OCI-LY1 (cell line): ENCODE measurements around the gene DOCK4.

Experiments
- H2AFZ ChIP-seq: fragments of 200-600 bp; sonication (generic), shearing (Covaris generic); 2 replicates; pipeline ENCODE4 v1.6.0; 2014; ENCODE audit warnings: antibody characterized with exemption, mild to moderate bottlenecking, low read length
- H3F3A ChIP-seq: fragments of 200-600 bp; sonication (generic), shearing (Covaris generic); 2 replicates; pipeline ENCODE4 v1.6.0; 2014; ENCODE audit warnings: mild to moderate bottlenecking, antibody characterized with exemption, low read length, moderate library complexity; ENCODE audit not compliant: insufficient read depth
- H3K27ac ChIP-seq: fragments of 200-600 bp; sonication (generic); 2 replicates; pipeline ENCODE4 v1.5.1; 2014; ENCODE audit warnings: low read length, mixed run types, mild to moderate bottlenecking, low read depth; ENCODE audit not compliant: poor library complexity, severe bottlenecking
- H3K27me3 ChIP-seq: fragments of 200-600 bp; sonication (generic); 2 replicates; pipeline ENCODE4 v1.6.0; 2014; ENCODE audit warnings: antibody characterized with exemption, mild to moderate bottlenecking, low read length, moderate library complexity; ENCODE audit not compliant: insufficient read depth
- H3K36me3 ChIP-seq: fragments of 200-600 bp; sonication (generic); 2 replicates; pipeline ENCODE4 v1.6.1; 2014; ENCODE audit warnings: mild to moderate bottlenecking, antibody characterized with exemption, low read length, moderate library complexity, mixed read lengths; ENCODE audit not compliant: insufficient read depth
- H3K4me1 ChIP-seq: fragments of 200-600 bp; sonication (generic); 2 replicates; pipeline ENCODE4 v1.5.1; 2014; ENCODE audit warnings: mild to moderate bottlenecking, low read length, moderate library complexity; ENCODE audit not compliant: insufficient read depth, severe bottlenecking
- H3K4me2 ChIP-seq: fragments of 200-600 bp; sonication (generic), shearing (Covaris generic); 2 replicates; pipeline ENCODE4 v1.6.1; 2014; ENCODE audit warnings: low read length
- H3K4me3 ChIP-seq: fragments of 200-600 bp; sonication (generic); 2 replicates; pipeline ENCODE4 v1.5.1; 2014; ENCODE audit warnings: low read length, low read depth, mild to moderate bottlenecking, mixed read lengths; ENCODE audit not compliant: poor library complexity, severe bottlenecking
- H3K79me2 ChIP-seq: fragments of 200-600 bp; shearing (Covaris generic); 2 replicates; pipeline ENCODE4 v1.6.1; 2016; ENCODE audit warnings: mixed run types, low read length, mixed read lengths; ENCODE audit not compliant: insufficient read depth
- H3K9ac ChIP-seq: fragments of 200-600 bp; sonication (generic), shearing (Covaris generic); 2 replicates; pipeline ENCODE4 v1.6.1; 2014; ENCODE audit warnings: mild to moderate bottlenecking, low read length, mixed read lengths
- H3K9me2 ChIP-seq: fragments of 200-600 bp; sonication (generic), shearing (Covaris generic); 2 replicates; pipeline ENCODE4 v1.6.1; 2014; ENCODE audit warnings: low read depth, mild to moderate bottlenecking, low read length, mixed read lengths
- H3K9me3 ChIP-seq: fragments of 200-600 bp; shearing (Covaris generic); 2 replicates; pipeline ENCODE4 v1.6.1; 2014; ENCODE audit warnings: low read length, mixed read lengths
- H4K20me1 ChIP-seq: fragments of 200-600 bp; sonication (generic), shearing (Covaris generic); 2 replicates; pipeline ENCODE4 v1.6.0; 2016; ENCODE audit warnings: mild to moderate bottlenecking, low read length; ENCODE audit not compliant: insufficient read depth
- CTCF ChIP-seq: fragments of 200-600 bp; sonication (generic), shearing (Covaris generic); IDR thresholded peaks from 2 replicates; pipeline ENCODE4 v1.5.1; 2017; ENCODE audit warnings: mild to moderate bottlenecking, antibody characterized with exemption, low read length, moderate library complexity, mixed read lengths
- EZH2 ChIP-seq: fragments of 200-600 bp; sonication (generic), shearing (Covaris generic); IDR thresholded peaks from 2 replicates; pipeline ENCODE4 v1.8.0; 2017; ENCODE audit warnings: borderline replicate concordance, mixed run types, mild to moderate bottlenecking, antibody characterized with exemption, low read length, moderate library complexity, mixed read lengths

DOCK4 gene

DNA sequence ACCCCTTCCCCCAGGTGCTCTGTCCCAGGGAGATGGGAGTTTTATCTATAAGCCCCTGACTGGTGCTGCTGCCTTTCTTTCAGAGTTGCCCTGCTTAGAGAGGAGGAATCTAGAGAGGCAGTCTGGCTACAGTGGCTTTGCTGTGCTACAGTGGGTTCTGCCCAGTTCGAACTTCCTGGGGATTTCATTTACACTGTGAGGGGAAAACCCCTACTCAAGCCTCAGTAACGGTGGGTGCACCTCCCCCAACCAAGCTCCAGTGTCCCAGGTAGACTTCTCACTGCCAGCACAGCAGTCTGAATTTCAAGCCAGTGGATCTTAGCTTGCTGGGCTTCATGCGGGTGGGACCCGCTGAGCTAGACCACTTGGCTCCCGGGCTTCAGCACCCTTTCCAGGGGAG lies 500.4 kb downstream of the DOCK4 start:
- H3K27me3 ChIP-seq = no peaks in the 10 kb centered on the region
- H4K20me1 ChIP-seq = no peaks in the 10 kb centered on the region
- H3K4me3 ChIP-seq = no peak overlapping the region
- no peaks in the 10 kb centered on the region for H3F3A ChIP-seq
- H3K36me3 ChIP-seq = no peaks in the 10 kb centered on the region
- no peak overlapping the region for H2AFZ ChIP-seq
- H3K9me2 ChIP-seq = no peaks in the 10 kb centered on the region
- no peak for TF ChIP-seq CTCF
- TF ChIP-seq EZH2 = no peak
- no peak overlapping the region for H3K9ac ChIP-seq
- H3K9me3 ChIP-seq = 0 out of 2 replicates have a peak, but pooled peaks cover 2% of the 10 kb centered on the region
- no peaks in the 10 kb centered on the region for H3K79me2 ChIP-seq
- no peak overlapping the region for H3K4me2 ChIP-seq
- H3K4me1 ChIP-seq = no peaks in the 10 kb centered on the region
- H3K27ac ChIP-seq = no peak overlapping the region

DNA sequence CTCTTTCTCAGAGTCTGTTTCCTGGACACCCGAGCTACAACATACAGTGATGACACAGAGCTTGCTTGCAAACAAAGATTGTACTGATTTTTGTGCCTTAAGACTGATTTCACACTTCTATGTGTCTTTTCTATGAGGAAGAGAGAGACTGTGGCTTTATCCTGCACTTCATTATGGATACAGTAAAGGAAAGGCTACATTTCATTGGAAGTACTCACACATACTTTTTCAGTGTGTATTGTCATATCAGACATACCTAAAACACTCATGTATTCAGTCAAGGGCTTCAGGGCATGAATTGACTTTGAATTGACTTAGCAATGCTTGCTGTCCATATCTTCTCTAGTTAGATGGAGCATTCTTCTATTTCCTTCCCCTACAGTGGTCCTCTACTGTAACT lies 508.4 kb downstream of the DOCK4 start:
- Histone ChIP-seq H3K36me3 (no peaks in the 10 kb centered on the region), H3K4me3 (no peak overlapping the region), H4K20me1 (no peaks in the 10 kb centered on the region), H3K9me3 (no peaks in the 10 kb centered on the region), H2AFZ (no peak overlapping the region), H3K4me2 (no peak overlapping the region), H3K79me2 (no peaks in the 10 kb centered on the region), H3K27me3 (no peaks in the 10 kb centered on the region), H3K27ac (no peak overlapping the region), H3K4me1 (no peaks in the 10 kb centered on the region), H3F3A (no peaks in the 10 kb centered on the region), H3K9ac (no peak overlapping the region), H3K9me2 (no peaks in the 10 kb centered on the region)
- TF ChIP-seq CTCF (no peak), EZH2 (no peak)

DNA sequence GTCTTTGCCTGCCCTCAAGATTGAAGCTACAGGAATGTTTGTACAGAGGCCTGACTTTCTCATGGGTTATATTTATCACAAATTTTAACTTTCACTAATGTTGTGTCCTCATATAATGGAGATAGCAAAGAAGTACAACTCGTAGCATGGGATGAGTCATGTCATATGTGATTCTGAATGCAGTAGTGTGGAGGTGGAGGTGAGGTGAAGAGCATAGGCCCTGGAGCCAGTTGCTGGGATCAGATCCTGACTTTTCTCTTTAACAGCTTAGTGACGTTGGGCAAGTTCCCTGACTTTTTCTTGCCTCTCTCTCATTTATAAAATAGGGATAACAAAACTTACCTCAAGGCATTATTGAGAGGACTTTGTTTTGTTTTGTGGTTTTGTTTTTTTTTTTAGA lies 511.8 kb downstream of the DOCK4 start:
- no peak overlapping the region for H3K27ac ChIP-seq
- H3K9ac ChIP-seq = no peak overlapping the region
- no peaks in the 10 kb centered on the region for H3K27me3 ChIP-seq
- H3K9me2 ChIP-seq = no peaks in the 10 kb centered on the region
- H3F3A ChIP-seq = no peaks in the 10 kb centered on the region
- H3K4me1 ChIP-seq = no peaks in the 10 kb centered on the region
- no peak overlapping the region for H3K4me3 ChIP-seq
- no peaks in the 10 kb centered on the region for H3K79me2 ChIP-seq
- H2AFZ ChIP-seq = no peak overlapping the region
- H3K36me3 ChIP-seq = no peaks in the 10 kb centered on the region
- H3K4me2 ChIP-seq = no peak overlapping the region
- H4K20me1 ChIP-seq = no peaks in the 10 kb centered on the region
- no peaks in the 10 kb centered on the region for H3K9me3 ChIP-seq
- TF ChIP-seq CTCF = no peak
- TF ChIP-seq EZH2 = no peak
